ENCODE data around the gene NUSAP1.

DNA sequence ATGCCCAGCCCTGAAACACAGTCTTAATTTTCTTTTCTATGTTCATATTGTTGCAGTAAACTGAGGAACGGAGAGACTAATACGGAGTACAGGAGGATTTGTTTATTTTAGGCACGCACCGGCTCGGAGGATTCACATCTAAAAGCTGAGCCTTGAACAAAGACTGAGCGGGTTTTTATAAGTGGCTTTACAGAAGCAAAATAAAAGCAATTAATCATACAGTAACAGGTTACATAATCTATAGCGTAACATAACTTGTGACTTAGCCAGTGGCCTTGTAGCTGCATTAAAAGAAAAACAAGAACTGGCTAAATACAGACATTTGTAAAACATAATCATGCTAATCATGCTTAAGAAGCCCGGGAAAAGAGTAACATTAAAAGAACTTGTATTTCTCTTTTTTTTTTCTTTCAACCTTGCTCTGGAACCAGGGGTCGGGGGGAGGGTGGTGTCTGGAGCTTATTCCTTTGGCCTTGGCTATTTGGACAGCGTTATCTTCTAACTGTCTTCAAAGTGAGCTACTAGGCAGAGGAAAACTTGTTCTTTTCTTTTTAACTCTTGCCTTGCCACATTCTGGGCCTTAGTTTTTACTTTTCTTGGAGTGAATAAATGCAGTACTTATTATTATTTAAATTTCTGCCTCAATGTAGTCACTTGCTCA, 17.5 kb downstream of the NUSAP1 start:
- TF ChIP-seq CHD4 (IDR thresholded peaks at IDR 0.05; ENCODE audit: borderline replicate concordance) (no peak), ZSCAN20 (CRISPR knock-in tag; IDR thresholded peaks at IDR 0.05) (no peak), MYC (IDR thresholded peaks at IDR 0.05; ENCODE audit: borderline replicate concordance, low read length) (no peak), KDM5A (IDR thresholded peaks at IDR 0.05) (no peak), POLR2A (IDR thresholded peaks at IDR 0.05; ENCODE audit: low read length) (no peak), HDAC2 (IDR thresholded peaks at IDR 0.05) (no peak), NFE2L2 (conservative IDR thresholded peaks at IDR 0.05; ENCODE audit: low read length) (no peak), SREBF2 (IDR thresholded peaks at IDR 0.05) (no peak)
- TF ChIP-seq, protein P1, sequence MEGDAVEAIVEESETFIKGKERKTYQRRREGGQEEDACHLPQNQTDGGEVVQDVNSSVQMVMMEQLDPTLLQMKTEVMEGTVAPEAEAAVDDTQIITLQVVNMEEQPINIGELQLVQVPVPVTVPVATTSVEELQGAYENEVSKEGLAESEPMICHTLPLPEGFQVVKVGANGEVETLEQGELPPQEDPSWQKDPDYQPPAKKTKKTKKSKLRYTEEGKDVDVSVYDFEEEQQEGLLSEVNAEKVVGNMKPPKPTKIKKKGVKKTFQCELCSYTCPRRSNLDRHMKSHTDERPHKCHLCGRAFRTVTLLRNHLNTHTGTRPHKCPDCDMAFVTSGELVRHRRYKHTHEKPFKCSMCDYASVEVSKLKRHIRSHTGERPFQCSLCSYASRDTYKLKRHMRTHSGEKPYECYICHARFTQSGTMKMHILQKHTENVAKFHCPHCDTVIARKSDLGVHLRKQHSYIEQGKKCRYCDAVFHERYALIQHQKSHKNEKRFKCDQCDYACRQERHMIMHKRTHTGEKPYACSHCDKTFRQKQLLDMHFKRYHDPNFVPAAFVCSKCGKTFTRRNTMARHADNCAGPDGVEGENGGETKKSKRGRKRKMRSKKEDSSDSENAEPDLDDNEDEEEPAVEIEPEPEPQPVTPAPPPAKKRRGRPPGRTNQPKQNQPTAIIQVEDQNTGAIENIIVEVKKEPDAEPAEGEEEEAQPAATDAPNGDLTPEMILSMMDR (IDR thresholded peaks at IDR 0.05), result no peak
- TF ChIP-seq, protein P2, sequence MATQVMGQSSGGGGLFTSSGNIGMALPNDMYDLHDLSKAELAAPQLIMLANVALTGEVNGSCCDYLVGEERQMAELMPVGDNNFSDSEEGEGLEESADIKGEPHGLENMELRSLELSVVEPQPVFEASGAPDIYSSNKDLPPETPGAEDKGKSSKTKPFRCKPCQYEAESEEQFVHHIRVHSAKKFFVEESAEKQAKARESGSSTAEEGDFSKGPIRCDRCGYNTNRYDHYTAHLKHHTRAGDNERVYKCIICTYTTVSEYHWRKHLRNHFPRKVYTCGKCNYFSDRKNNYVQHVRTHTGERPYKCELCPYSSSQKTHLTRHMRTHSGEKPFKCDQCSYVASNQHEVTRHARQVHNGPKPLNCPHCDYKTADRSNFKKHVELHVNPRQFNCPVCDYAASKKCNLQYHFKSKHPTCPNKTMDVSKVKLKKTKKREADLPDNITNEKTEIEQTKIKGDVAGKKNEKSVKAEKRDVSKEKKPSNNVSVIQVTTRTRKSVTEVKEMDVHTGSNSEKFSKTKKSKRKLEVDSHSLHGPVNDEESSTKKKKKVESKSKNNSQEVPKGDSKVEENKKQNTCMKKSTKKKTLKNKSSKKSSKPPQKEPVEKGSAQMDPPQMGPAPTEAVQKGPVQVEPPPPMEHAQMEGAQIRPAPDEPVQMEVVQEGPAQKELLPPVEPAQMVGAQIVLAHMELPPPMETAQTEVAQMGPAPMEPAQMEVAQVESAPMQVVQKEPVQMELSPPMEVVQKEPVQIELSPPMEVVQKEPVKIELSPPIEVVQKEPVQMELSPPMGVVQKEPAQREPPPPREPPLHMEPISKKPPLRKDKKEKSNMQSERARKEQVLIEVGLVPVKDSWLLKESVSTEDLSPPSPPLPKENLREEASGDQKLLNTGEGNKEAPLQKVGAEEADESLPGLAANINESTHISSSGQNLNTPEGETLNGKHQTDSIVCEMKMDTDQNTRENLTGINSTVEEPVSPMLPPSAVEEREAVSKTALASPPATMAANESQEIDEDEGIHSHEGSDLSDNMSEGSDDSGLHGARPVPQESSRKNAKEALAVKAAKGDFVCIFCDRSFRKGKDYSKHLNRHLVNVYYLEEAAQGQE (IDR thresholded peaks at IDR 0.05), result no peak
- TF ChIP-seq, protein P3, sequence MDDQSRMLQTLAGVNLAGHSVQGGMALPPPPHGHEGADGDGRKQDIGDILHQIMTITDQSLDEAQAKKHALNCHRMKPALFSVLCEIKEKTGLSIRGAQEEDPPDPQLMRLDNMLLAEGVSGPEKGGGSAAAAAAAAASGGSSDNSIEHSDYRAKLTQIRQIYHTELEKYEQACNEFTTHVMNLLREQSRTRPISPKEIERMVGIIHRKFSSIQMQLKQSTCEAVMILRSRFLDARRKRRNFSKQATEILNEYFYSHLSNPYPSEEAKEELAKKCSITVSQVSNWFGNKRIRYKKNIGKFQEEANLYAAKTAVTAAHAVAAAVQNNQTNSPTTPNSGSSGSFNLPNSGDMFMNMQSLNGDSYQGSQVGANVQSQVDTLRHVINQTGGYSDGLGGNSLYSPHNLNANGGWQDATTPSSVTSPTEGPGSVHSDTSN (IDR thresholded peaks at IDR 0.05), result no peak
- TF ChIP-seq, protein P4, sequence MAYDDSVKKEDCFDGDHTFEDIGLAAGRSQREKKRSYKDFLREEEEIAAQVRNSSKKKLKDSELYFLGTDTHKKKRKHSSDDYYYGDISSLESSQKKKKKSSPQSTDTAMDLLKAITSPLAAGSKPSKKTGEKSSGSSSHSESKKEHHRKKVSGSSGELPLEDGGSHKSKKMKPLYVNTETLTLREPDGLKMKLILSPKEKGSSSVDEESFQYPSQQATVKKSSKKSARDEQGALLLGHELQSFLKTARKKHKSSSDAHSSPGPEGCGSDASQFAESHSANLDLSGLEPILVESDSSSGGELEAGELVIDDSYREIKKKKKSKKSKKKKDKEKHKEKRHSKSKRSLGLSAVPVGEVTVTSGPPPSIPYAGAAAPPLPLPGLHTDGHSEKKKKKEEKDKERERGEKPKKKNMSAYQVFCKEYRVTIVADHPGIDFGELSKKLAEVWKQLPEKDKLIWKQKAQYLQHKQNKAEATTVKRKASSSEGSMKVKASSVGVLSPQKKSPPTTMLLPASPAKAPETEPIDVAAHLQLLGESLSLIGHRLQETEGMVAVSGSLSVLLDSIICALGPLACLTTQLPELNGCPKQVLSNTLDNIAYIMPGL (CRISPR knock-in tag; IDR thresholded peaks at IDR 0.05; ENCODE audit: borderline replicate concordance), result no peak
